Aorta (tissue), 5 donors: ENCODE measurements around the gene ACTN1. TPM values are rescaled to one million over a fixed set of nuclear protein-coding genes. Genes with fewer than 3 reads are reported as not detected.

Experiments used
- ATAC-seq: fragments of 200-7000 bp; cut with Tn5 transposase; one replicate; pipeline ENCODE4 v1.9.1; 2022; ENCODE audit warnings: moderate library complexity; ENCODE audit not compliant: low FRiP score
- DNase-seq, 2 donors: peaks; one replicate each; pipeline ENCODE4 v3.0.0-alpha.2; 2020
- H3K27ac ChIP-seq, 2 donors: one replicate each; pipeline ENCODE4 v1.5.1; 2013; ENCODE audit warnings: low read length in 2 of 2, mild to moderate bottlenecking in 2 of 2, moderate library complexity in 2 of 2, control low read depth in 1 of 2, inconsistent platforms in 1 of 2, low read depth in 1 of 2
- H3K27me3 ChIP-seq, 2 donors: one replicate each; pipeline ENCODE4 v1.6.1; 2013; ENCODE audit warnings: control low read depth in 1 of 2, low read length in 1 of 2, mild to moderate bottlenecking in 1 of 2, moderate library complexity in 1 of 2; ENCODE audit not compliant: insufficient read depth in 2 of 2, control insufficient read depth in 1 of 2
- H3K36me3 ChIP-seq, 2 donors: one replicate each; pipeline ENCODE4 v1.6.1; 2013; ENCODE audit warnings: control low read depth in 1 of 2, low read length in 1 of 2, mild to moderate bottlenecking in 1 of 2; ENCODE audit not compliant: insufficient read depth in 2 of 2, control insufficient read depth in 1 of 2
- H3K4me1 ChIP-seq, 2 donors: one replicate each; pipeline ENCODE4 v1.6.1; 2013; ENCODE audit warnings: low read length in 2 of 2, control low read depth in 1 of 2, mild to moderate bottlenecking in 1 of 2, moderate library complexity in 1 of 2; ENCODE audit not compliant: insufficient read depth in 2 of 2, control insufficient read depth in 1 of 2
- H3K4me3 ChIP-seq, 2 donors: one replicate each; pipeline ENCODE4 v1.5.1; 2013; ENCODE audit warnings: low read length in 2 of 2, control low read depth in 1 of 2, mild to moderate bottlenecking in 1 of 2
- H3K9me3 ChIP-seq: one replicate; pipeline ENCODE4 v1.6.1; 2013; ENCODE audit warnings: mild to moderate bottlenecking, low read length; ENCODE audit not compliant: control insufficient read depth
- WGBS, 2 donors: extraction: QIAGEN DNeasy Blood & Tissue Kit; methylation state at CpG; one replicate each; pipeline ENCODE4 v1.1.7; 2013; 5-methylcytosine and 5-hydroxymethylcytosine counted together
- intact Hi-C, 2 donors: fragments of 100-400 bp; cut with DNase I; formaldehyde crosslinking; loops; one replicate each; pipeline versions ENCODE4 v1.14.2 to v1.15.0; 2022
- polyA plus RNA-seq, 2 donors: library from polyadenylated mRNA; stranded (reverse); fragments of 200-250 nt; gene quantifications; one replicate each; pipeline ENCODE4 v1.2.3, GENCODE V29; 2013
- total RNA-seq, 2 donors: library from RNA; stranded (reverse); fragmentation: NEBNext Ultra II Directional; extraction: Animal tissue kit (Norgen Biotek cat#: 25700); gene quantifications; one replicate each; pipeline ENCODE4 v1.2.1, GENCODE V29; 2021
- donor health status: healthy with polysubstance abuse.
- donor health status: Bipolar disorder and iron deficiency.
- donor health status: DM: no; HTN: no; CAD: no.
- donor health status: DM: no; HTN: no; CAD: no.
- donor health status: DM: yes; HTN: yes; CAD: no.

ACTN1 gene
- total and polyA plus RNA-seq, 4 donors: 82.0 to 1,590 (median 631) TPM

- H3K36me3 ChIP-seq: peaks cover 2 to 3% of the 10 kb centered on the region in 2 donors
- peaks cover 3 to 6% of the 10 kb centered on the region in 2 donors for H3K4me1 ChIP-seq
- H3K27ac ChIP-seq: peak overlapping the region; percentile 10 to 84
- DNase-seq (no peak), ATAC-seq (no peak)
- intact Hi-C loops: loop anchor here in 1 of 2 donors (5.0 kb wide), 1 partner anchor 35 kb away; no protein-coding TSS in a partner anchor
- no peaks in the 10 kb centered on the region for H3K9me3 ChIP-seq
- no peaks in the 10 kb centered on the region for H3K27me3 ChIP-seq
- H3K4me3 ChIP-seq: no peak overlapping the region
- WGBS, 2 donors: 17 to 18% methylated on average over 6 of the region's 6 CpGs
Measured at GRCh38 chr14:68922201-68922621, 56.9 kb downstream of the ACTN1 start.

DNA sequence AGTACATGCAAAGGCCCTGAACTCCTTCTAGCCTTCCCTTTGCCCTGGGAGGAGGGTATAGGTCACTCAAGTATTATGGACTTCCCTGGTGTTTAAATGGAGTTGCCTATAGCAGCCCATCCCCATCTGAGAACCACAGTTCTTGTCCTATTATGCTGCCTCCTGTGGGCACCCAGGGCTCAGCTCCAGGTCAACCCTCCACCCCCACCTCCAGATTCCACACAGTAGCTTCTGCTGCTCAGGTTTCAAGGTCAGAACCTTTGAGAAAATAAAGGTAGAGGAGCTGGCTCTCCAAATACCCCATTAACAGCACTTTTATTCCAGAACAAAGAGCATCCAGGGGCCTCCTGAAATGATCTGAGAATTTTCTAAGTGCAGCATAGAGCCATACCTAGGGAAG is 57.4 kb downstream of the ACTN1 start:
- Histone ChIP-seq H3K36me3 (peaks cover 2 to 3% of the 10 kb centered on the region in 2 donors), H3K4me1 (peaks cover 3 to 6% of the 10 kb centered on the region in 2 donors), H3K27me3 (no peaks in the 10 kb centered on the region), H3K4me3 (no peak overlapping the region), H3K9me3 (no peaks in the 10 kb centered on the region), H3K27ac (peak overlapping the region; percentile 10 to 84)
- ATAC-seq (no peak), DNase-seq (peak in 1 of 2 donors; percentile 5)
- intact Hi-C loops: loop anchor here in 1 of 2 donors (5.0 kb wide), 1 partner anchor 36 kb away; no protein-coding TSS in a partner anchor

DNA sequence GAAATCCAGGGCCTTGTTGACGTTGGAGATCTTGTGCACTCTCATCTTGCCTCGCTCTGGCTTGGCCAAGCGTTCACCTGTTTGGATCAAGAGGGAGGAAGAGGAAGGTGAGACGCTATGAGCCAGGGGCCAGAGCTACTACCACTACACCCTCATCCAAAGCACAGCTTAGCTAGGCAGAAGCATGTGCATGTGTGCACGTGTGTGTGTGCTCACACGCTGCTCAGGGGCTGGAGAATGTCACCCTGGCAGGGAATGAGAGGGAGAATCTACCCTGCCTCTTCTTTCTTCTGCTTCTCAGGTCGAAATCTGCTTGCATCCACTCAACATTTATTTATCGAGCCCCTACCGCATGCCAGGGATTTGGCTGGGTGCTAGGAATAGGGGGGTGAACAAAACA is 58.1 kb downstream of the ACTN1 start:
- Histone ChIP-seq H3K9me3 (no peaks in the 10 kb centered on the region), H3K4me1 (peaks cover 3 to 6% of the 10 kb centered on the region in 2 donors), H3K27ac (peak overlapping the region in 1 of 2 donors; percentile 53), H3K27me3 (no peaks in the 10 kb centered on the region), H3K36me3 (peaks cover 2 to 4% of the 10 kb centered on the region in 2 donors), H3K4me3 (no peak overlapping the region)
- ATAC-seq (no peak), DNase-seq (peak in 1 of 2 donors; percentile 13)
- intact Hi-C loops: loop anchor here in 1 of 2 donors (5.0 kb wide), 1 partner anchor 36 kb away; no protein-coding TSS in a partner anchor
- 33% methylated on average over 9 of the region's 9 CpGs for WGBS, 2 donors

DNA sequence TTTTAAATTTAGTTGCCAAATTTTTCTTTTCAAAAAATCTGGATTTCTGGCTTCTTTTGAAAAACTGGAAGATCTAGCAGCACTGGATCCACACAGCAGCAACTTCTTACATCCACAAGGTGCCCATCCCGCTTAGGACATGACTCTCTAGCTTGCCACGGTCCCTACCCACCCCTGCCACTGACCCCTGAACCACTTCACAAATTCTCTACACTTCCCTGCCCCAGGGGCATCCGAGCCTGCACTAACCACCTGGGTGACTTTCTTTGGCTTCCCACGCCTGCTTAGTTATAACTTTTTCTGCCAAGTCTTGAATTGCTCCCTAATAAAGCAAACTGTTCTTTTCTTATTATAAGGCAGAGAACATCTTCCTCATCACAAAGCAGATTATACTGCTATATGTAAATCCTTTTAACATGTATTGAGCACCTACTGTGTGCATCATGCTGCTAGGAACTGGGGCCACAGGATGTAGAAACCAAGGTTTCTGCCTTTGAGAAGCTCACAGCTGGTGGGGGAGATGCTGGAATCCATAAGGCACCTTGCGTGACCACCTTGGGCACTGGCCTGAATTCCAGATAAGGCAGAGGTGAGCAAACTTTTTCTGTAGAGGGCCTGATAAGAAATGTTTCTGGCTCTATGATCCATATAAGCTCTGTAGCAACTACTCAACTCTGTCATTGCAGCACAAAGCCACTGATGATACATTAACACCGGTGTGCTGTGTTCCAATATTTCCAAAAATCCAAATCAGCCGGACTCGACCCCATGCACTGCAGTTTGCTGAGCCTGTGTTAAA is 59.8 kb downstream of the ACTN1 start:
- intact Hi-C loops: no loop called here
- no peak for ATAC-seq
- WGBS, 2 donors: 43 to 49% methylated on average over 8 of the region's 8 CpGs
- Histone ChIP-seq H3K4me3 (no peak overlapping the region), H3K9me3 (no peaks in the 10 kb centered on the region), H3K27me3 (no peaks in the 10 kb centered on the region), H3K4me1 (peaks cover 3 to 6% of the 10 kb centered on the region in 2 donors), H3K36me3 (peaks cover 0 to 6% of the 10 kb centered on the region in 2 donors), H3K27ac (peak overlapping the region; percentile 31 to 39)
- peak in 1 of 2 donors; percentile 30 for DNase-seq

GRCh38 chr14:68918612-68919011 is 60.5 kb downstream of the ACTN1 start:
- 79 to 80% methylated on average over 10 of the region's 10 CpGs for WGBS, 2 donors
- ATAC-seq (no peak), DNase-seq (peak in 1 of 2 donors; percentile 35)
- Histone ChIP-seq H3K4me3 (no peak overlapping the region), H3K36me3 (peaks cover 0 to 6% of the 10 kb centered on the region in 2 donors), H3K4me1 (peaks cover 3 to 6% of the 10 kb centered on the region in 2 donors), H3K27me3 (no peaks in the 10 kb centered on the region), H3K27ac (peak overlapping the region in 1 of 2 donors; percentile 75), H3K9me3 (no peaks in the 10 kb centered on the region)
- intact Hi-C loops: no loop called here

GRCh38 chr14:68916358-68916941 is 62.7 kb downstream of the ACTN1 start:
- intact Hi-C loops: no loop called here
- Histone ChIP-seq H3K9me3 (no peaks in the 10 kb centered on the region), H3K4me1 (peaks cover 3% of the 10 kb centered on the region in 2 donors), H3K27ac (peak overlapping the region in 1 of 2 donors; percentile 88), H3K27me3 (no peaks in the 10 kb centered on the region), H3K36me3 (peaks cover 0 to 8% of the 10 kb centered on the region in 2 donors), H3K4me3 (no peak overlapping the region)
- 25 to 32% methylated on average over 11 of the region's 11 CpGs for WGBS, 2 donors
- DNase-seq (peak in 1 of 2 donors; percentile 20), ATAC-seq (no peak)

DNA sequence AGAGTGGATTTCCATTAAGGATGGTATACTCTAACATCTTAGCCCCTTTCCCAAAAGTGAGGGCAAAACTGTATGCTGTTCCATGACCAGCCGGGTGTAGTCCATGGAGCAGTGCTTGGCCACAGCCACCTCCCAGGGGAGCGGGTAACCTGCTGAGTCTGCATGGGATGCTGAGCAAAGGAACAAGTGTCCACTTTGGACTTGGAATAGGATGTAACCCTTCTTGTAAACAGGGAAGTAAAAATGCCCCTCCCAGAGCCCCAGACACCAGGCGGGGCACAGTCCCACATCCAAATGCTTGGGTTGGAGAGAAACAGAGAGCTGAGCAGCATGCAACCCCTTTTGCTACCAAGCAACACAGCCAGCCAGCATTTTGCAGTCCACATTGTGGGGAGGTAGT is 65.6 kb downstream of the ACTN1 start:
- intact Hi-C loops: loop anchor here (5.0 kb wide), 2 partner anchors 59 to 194 kb away; no protein-coding TSS in a partner anchor
- H3K4me3 ChIP-seq: no peak overlapping the region
- H3K4me1 ChIP-seq: peaks cover 3% of the 10 kb centered on the region in 2 donors
- no peak for ATAC-seq
- H3K36me3 ChIP-seq: peaks cover 0 to 8% of the 10 kb centered on the region in 2 donors
- H3K27ac ChIP-seq: peak overlapping the region in 1 of 2 donors; percentile 77
- no peaks in the 10 kb centered on the region for H3K9me3 ChIP-seq
- WGBS, 2 donors: 26 to 29% methylated on average over 3 of the region's 3 CpGs
- no peak for DNase-seq
- no peaks in the 10 kb centered on the region for H3K27me3 ChIP-seq

DNA sequence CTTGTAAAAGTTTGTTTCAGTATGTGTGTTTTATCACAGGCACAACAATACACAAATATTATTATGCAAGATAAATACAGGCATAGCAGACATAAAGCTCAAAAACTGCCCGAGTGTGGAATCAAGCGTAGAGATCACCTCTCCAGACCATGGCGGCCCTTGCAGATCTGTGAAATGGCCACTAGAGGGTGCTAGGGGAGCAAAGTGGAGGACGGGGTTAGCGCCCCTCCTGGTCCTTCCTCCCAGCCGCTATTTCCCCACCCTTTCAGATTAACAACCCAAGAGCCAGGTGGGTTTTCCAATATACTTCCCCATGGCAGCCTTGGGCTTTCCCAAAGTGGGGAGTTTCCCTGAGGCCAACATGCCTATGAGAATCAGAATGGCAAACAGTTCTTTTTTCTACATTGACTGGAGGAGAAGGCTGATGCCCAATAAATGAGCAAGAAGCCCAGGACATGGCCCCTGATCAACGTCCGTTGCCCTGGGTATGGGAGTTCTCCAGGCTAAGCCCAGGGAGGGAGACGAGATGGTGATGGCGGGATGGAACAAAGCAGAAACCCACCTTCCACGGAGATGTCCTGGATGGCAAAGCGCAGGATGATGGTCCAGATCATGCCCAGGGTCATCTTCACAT is 67.4 kb downstream of the ACTN1 start:
- Histone ChIP-seq H3K4me1 (peaks cover 0 to 3% of the 10 kb centered on the region in 2 donors), H3K27me3 (no peaks in the 10 kb centered on the region), H3K4me3 (no peak overlapping the region), H3K36me3 (peaks cover 0 to 8% of the 10 kb centered on the region in 2 donors), H3K9me3 (no peaks in the 10 kb centered on the region), H3K27ac (peak overlapping the region in 1 of 2 donors; percentile 74)
- WGBS, 2 donors: 25 to 26% methylated on average over 12 of the region's 12 CpGs
- intact Hi-C loops: loop anchor here (5.0 kb wide), 2 partner anchors 61 to 196 kb away; no protein-coding TSS in a partner anchor
- ATAC-seq (peak; percentile 90), DNase-seq (peak; percentile 69 to 87)
